Bronchial epithelial cell (primary cell): Measurements from ENCODE around the gene EVX2. TPM values are rescaled to one million over a fixed set of nuclear protein-coding genes. Genes with fewer than 3 reads are reported as not detected.
A peak's percentile ranks its signal among the peaks of the same experiment; 100 is the strongest.

ENCODE experiments used
- DNase-seq: peaks from one replicate; pipeline ENCODE4 v3.0.0-alpha.2; 2010; ENCODE audit warnings: low read depth
- FAIRE-seq: peaks from 2 replicates; lab custom pipeline; 2011; peaks lifted over from hg19 to GRCh38; lab: Jason Lieb, UNC
- H3K27me3 ChIP-seq: 2 replicates; pipeline ENCODE4 v1.5.1; 2011; ENCODE audit warnings: low read length; ENCODE audit not compliant: control insufficient read depth, insufficient read depth
- H3K36me3 ChIP-seq: 2 replicates; pipeline ENCODE4 v1.5.1; 2011; ENCODE audit warnings: low read length; ENCODE audit not compliant: control insufficient read depth, insufficient read depth
- H3K4me3 ChIP-seq: 2 replicates; pipeline ENCODE4 v1.5.1; 2011; ENCODE audit warnings: mild to moderate bottlenecking, low read depth, low read length, control low read depth
- total RNA-seq: library from RNA; depleted of rRNA; stranded (reverse); fragments of >200 nt; gene quantifications from 2 replicates; pipeline ENCODE4 v1.2.1, GENCODE V29; 2014
- TF ChIP-seq, protein P1 (sequence below): IDR thresholded peaks from 2 replicates; pipeline ENCODE4 v1.5.1; 2011; ENCODE audit warnings: mild to moderate bottlenecking, moderate library complexity, low read length, control low read depth, inconsistent platforms; ENCODE audit not compliant: insufficient read depth, severe bottlenecking

The EVX2 gene
- total RNA-seq, 1 donor from 2014 or later: not detected

DNA sequence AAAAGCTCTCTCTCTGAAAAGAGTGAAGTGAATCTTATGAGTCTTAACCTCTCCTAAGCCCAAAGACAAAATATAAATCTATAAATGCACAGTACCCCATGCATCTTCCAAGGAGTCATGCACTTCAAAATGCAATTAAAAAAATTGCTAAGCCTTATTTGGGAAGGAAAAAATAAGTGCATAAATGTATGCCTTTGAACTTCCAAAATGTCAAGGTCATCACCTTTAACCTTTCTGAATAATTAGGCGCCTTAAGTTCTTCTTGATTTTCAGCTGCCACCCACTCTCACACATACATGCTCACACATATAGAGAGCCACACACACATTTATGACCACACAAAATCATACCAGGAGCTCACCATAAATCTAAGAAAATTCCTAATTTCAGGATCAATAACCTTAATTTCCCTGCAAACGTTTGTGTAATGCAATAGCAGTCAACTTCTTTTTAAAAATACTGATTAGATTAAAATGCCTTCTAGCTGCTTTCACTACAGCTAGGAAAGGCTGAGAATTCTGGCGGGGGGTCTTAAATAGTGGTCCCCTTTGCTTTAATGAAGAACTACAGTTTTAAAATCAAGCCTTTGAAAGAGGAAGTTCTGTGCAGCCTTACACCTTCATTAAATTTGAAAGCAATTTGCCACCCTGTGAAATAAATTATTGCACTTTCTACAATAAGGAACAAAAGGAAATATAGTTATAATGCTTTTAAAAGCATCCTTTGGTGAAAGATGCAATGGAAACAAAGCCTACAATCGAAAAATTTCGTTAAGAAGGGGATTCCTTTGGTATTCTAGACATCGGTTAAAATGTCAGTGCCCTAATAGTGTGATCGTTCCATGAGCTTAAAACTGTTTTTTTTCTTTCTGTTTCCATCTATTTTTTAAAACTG is 26.9 kb upstream of the EVX2 start:
- H3K36me3 ChIP-seq: no peaks in the 10 kb centered on the region
- TF ChIP-seq, protein P1, sequence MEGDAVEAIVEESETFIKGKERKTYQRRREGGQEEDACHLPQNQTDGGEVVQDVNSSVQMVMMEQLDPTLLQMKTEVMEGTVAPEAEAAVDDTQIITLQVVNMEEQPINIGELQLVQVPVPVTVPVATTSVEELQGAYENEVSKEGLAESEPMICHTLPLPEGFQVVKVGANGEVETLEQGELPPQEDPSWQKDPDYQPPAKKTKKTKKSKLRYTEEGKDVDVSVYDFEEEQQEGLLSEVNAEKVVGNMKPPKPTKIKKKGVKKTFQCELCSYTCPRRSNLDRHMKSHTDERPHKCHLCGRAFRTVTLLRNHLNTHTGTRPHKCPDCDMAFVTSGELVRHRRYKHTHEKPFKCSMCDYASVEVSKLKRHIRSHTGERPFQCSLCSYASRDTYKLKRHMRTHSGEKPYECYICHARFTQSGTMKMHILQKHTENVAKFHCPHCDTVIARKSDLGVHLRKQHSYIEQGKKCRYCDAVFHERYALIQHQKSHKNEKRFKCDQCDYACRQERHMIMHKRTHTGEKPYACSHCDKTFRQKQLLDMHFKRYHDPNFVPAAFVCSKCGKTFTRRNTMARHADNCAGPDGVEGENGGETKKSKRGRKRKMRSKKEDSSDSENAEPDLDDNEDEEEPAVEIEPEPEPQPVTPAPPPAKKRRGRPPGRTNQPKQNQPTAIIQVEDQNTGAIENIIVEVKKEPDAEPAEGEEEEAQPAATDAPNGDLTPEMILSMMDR: no peak
- H3K4me3 ChIP-seq: no peak overlapping the region
- H3K27me3 ChIP-seq: peaks cover 74% of the 10 kb centered on the region
- no peak for DNase-seq
- no peak for FAIRE-seq

DNA sequence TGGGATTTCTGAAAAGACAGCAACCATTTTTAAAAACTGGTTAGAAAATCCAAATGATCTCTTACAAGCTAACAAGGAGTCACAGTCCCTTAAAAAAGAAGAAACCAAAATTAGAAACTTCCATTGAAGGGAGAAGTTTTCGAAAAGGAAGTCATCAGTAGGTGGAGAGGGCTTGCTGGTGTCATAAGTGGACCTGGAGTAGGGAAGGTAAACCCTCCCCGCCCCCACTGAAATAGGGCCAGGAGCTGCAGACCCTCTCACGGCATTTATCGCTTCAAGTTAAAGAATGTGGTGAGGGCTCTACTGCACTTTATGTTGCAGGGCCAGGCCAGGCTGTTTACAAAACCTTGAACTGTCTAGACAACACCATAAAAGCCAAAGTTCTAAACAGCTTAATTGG is 26.2 kb upstream of the EVX2 start:
- no peak overlapping the region for H3K4me3 ChIP-seq

DNA sequence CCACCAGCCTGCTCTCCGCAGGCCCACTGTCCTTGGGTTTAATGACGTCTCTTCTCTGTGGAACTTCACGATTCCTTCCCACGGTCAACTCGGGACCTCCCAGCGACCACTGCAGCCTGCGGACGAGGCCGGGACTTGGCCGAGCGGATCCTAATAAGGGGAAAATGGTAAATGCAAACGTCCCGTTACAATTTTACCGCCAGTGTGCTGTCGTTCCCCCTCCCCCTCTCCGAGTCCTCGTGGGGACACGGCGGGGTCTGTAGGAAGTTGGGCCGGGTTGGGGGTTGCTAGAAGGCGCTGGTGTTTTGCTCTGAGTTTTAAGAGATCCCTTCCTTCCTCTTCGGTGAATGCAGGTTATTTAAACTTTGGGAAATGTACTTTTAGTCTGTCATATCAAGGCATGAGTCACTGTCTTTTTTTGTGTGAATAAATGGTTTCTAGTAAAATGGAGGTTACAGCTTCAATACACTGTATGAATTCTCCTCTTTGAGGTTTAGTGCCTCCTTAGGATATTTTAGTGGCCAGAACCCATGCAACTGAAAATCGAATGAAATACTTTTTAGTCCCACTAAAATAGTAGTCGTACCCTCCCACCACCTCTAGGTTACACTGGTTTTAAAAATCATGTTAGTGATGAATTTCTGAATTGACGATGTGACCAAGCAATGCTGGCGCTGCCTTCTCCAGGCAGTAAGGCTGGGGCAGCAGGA is 25.6 kb upstream of the EVX2 start:
- FAIRE-seq (no peak), DNase-seq (no peak)
- TF ChIP-seq, protein P1: no peak
- Histone ChIP-seq H3K4me3 (no peak overlapping the region), H3K27me3 (peaks cover 76% of the 10 kb centered on the region), H3K36me3 (no peaks in the 10 kb centered on the region)

More for the DNA sequence above, 26.2 kb upstream of the EVX2 start:
- FAIRE-seq (no peak), DNase-seq (no peak)
- H3K27me3 ChIP-seq: peaks cover 76% of the 10 kb centered on the region
- TF ChIP-seq, protein P1: no peak
- no peaks in the 10 kb centered on the region for H3K36me3 ChIP-seq

DNA sequence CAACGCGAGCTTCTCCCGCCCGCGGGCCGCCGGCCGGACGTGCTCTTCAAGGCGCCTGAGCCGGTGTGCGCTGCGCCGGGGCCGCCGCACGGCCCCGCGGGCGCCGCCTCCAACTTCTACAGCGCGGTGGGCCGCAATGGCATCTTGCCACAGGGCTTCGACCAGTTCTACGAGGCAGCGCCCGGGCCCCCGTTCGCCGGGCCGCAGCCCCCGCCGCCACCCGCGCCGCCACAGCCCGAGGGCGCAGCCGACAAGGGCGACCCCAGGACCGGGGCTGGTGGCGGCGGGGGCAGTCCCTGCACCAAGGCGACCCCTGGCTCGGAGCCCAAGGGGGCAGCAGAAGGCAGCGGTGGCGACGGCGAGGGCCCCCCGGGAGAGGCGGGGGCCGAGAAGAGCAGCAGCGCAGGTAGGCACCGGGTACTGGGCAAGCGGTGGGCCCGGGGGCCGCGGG is 24.0 kb upstream of the EVX2 start:
- H3K4me3 ChIP-seq: no peak overlapping the region
- no peak for FAIRE-seq
- TF ChIP-seq, protein P1: no peak

DNA sequence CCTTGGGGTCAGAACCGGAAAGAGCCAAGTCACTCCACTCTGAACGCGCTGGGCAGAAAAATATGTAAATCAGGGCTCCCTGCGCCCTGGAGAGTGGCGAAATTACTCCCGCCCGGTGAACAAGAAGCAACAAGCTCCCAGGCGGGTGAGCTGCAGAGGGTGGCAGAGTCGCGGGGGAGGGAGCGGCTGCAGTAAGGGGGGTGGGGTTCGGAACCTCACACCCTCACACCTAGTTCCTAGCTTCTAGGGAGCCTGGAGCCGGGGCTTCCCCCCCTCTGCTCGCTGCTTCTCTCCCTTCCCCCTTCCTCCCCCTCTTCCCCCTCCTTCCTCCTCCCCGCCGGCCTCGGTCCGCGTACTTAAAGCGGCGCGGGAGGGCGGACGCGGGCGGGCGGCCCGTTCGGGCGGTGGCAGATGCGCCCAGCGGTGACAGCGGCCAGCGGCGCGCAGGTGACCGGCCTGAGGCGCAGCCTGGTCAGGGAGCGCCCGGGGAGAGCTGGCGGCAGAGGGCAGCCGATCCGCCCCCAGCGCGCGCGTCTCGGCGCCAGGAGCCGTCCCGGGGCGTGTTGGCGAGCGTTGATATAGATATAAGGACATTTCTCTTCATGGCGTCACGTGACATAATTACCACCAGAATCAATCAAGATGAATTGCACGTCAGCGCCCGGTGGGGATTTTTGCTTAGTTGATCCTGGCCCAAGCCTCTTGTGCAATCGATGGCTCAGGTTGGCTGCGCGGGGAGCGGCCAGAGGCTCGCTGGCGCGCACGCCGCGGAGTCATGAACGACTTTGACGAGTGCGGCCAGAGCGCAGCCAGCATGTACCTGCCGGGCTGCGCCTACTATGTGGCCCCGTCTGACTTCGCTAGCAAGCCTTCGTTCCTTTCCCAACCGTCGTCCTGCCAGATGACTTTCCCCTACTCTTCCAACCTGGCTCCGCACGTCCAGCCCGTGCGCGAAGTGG is 23.1 kb upstream of the EVX2 start, which contains the start of gene HOXD11:
TSS of gene HOXD11 (plus strand) at position 700 of the 959 bp plus-strand sequence. CDS start at position 776, 76 bp downstream.
- TF ChIP-seq, protein P1: no peak
- FAIRE-seq (no peak), DNase-seq (peak; percentile 61)
- Histone ChIP-seq H3K4me3 (peak within 1 kb of the TSS; percentile 31), H3K27me3 (peaks cover 75% of the 10 kb centered on the region), H3K36me3 (no peaks in the 10 kb centered on the region)

More for the DNA sequence above, 24.0 kb upstream of the EVX2 start:
- no peak for DNase-seq
- Histone ChIP-seq H3K36me3 (no peaks in the 10 kb centered on the region), H3K27me3 (peaks cover 78% of the 10 kb centered on the region)
